ENCODE results near the gene NRG3.

DNA sequence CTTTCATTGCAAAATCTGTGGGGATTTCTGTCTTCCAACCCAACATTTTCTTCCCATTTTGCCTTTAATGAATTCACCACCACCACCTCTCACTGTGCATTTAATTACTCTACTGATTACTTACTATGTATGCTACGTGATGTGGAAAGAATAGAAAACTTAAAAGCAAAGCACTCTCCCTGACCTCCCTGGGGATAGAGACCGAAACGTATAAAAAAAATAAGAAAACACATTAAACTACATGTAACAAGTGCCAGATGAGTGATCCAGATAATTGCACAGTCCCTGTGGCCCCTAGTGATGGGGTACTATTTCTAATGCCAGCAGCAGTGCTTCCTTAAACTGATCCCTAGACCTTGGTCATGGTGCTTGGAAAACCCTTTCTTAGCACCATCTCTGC, 478.4 kb downstream of the NRG3 start:
- TF ChIP-seq, protein P1, sequence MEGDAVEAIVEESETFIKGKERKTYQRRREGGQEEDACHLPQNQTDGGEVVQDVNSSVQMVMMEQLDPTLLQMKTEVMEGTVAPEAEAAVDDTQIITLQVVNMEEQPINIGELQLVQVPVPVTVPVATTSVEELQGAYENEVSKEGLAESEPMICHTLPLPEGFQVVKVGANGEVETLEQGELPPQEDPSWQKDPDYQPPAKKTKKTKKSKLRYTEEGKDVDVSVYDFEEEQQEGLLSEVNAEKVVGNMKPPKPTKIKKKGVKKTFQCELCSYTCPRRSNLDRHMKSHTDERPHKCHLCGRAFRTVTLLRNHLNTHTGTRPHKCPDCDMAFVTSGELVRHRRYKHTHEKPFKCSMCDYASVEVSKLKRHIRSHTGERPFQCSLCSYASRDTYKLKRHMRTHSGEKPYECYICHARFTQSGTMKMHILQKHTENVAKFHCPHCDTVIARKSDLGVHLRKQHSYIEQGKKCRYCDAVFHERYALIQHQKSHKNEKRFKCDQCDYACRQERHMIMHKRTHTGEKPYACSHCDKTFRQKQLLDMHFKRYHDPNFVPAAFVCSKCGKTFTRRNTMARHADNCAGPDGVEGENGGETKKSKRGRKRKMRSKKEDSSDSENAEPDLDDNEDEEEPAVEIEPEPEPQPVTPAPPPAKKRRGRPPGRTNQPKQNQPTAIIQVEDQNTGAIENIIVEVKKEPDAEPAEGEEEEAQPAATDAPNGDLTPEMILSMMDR (IDR thresholded peaks at IDR 0.05): no peak
- TF ChIP-seq EP300 (IDR thresholded peaks at IDR 0.05): no peak

Data from tibial nerve (tissue), 4 donors.